ENCODE data around the gene STK32B. TPM values are rescaled to one million over a fixed set of nuclear protein-coding genes. Genes with fewer than 3 reads are reported as not detected.

The STK32B gene
- total and polyA plus RNA-seq, 2 of the 4 experiments (the other 2 are of a cell fraction) = 5.5 to 6.3 TPM

DNA sequence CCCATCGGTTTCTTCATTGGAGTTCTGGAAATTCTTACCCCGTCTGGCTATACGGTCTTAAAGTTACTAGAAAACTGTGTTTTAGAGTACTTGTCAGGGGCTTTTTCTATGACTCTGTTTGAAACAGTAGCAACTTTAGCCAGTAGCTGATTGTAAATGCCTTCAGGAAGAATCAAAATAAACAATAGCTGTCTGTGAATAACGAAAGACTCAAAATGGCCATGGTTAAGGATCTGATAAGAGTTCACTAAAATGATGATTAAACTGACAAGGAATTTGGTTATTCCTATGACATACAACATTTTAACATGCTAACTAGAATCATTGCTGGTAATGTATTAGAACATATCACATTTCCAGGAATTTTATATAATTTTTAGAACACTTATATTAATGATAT lies 466.1 kb downstream of the STK32B start:
- Histone ChIP-seq H3K4me2 (ENCODE audit: low read depth, low read length) (no peak overlapping the region), H3K4ac (ENCODE audit: low read depth, low read length) (no peak overlapping the region), H3K27me3 (ENCODE audit: control insufficient read depth, insufficient read depth, low read length) (no peaks in the 10 kb centered on the region; the same call in 1 of the 2 replicates), H3K4me3 (ENCODE audit: insufficient read depth, low read depth, low read length) (no peak overlapping the region), H2AK5ac (ENCODE audit: low read depth, low read length) (no peak overlapping the region), H3K56ac (ENCODE audit: extremely low read depth, insufficient read depth, low read length) (no peak overlapping the region), H3K23ac (ENCODE audit: low read depth, low read length) (no peak overlapping the region), H3K14ac (replicated peaks; ENCODE audit: low read depth, low read length) (no peak overlapping the region), H3K27ac (ENCODE audit: insufficient read depth, low read length) (no peak overlapping the region), H4K8ac (ENCODE audit: low read depth in 2 of 2, low read length in 2 of 2) (no peak overlapping the region), H3K18ac (ENCODE audit: low read depth, low read length) (no peak overlapping the region), H3K9ac (ENCODE audit: low read depth, low read length) (no peak overlapping the region), H3K4me1 (ENCODE audit: control insufficient read depth, insufficient read depth, low read length) (no peaks in the 10 kb centered on the region), H3K9me1 (ENCODE audit: insufficient read depth, low read length) (no peaks in the 10 kb centered on the region), H4K5ac (ENCODE audit: low read depth, low read length) (no peak overlapping the region), H2BK120ac (ENCODE audit: low read depth, low read length) (no peak overlapping the region), H2AFZ (replicated peaks; ENCODE audit: low read length, poor library complexity) (no peak overlapping the region), H2BK5ac (ENCODE audit: low read depth, low read length, poor library complexity, severe bottlenecking) (no peak overlapping the region), H2AK9ac (replicated peaks; ENCODE audit: low read depth, low read length, poor library complexity) (no peak overlapping the region), H3K36me3 (ENCODE audit: control insufficient read depth, insufficient read depth, low read length) (no peaks in the 10 kb centered on the region), H2BK20ac (ENCODE audit: low read depth, low read length) (no peak overlapping the region), H3K79me1 (ENCODE audit: low read depth in 1 of 2, low read length in 2 of 2) (no peaks in the 10 kb centered on the region), H2BK15ac (ENCODE audit: low read depth, low read length) (no peak overlapping the region), H4K20me1 (ENCODE audit: insufficient read depth, low read length) (no peaks in the 10 kb centered on the region), H4K91ac (ENCODE audit: insufficient read depth, low read depth, low read length) (no peak overlapping the region), H3K9me3 (ENCODE audit: control insufficient read depth, insufficient read depth, low read length) (no peaks in the 10 kb centered on the region)
- DNase-seq (peak; percentile 63), ATAC-seq (ENCODE audit: low read depth) (peak; percentile 60)
- in situ Hi-C loops (cut with MboI; ENCODE audit: low sequenced_read_pairs) = no loop called here
- dilution Hi-C loops (cut with HindIII; ENCODE audit: low sequenced_read_pairs, unreplicated experiment) = no loop called here
- intact Hi-C loops (cut with micrococcal nuclease) = no loop called here
- BruUV-seq (replicated peaks) = no TSS peak
- ChIA-PET CTCF (no interaction called here), POLR2A (ENCODE audit: unreplicated experiment) (no interaction called here)
- TF ChIP-seq CEBPB (IDR thresholded peaks at IDR 0.05; ENCODE audit: low read depth, low read length) = no peak
- TF ChIP-seq, protein P1, sequence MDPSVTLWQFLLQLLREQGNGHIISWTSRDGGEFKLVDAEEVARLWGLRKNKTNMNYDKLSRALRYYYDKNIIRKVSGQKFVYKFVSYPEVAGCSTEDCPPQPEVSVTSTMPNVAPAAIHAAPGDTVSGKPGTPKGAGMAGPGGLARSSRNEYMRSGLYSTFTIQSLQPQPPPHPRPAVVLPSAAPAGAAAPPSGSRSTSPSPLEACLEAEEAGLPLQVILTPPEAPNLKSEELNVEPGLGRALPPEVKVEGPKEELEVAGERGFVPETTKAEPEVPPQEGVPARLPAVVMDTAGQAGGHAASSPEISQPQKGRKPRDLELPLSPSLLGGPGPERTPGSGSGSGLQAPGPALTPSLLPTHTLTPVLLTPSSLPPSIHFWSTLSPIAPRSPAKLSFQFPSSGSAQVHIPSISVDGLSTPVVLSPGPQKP (IDR thresholded peaks at IDR 0.05; ENCODE audit: borderline replicate concordance, low read depth, low read length) = no peak
- no peak for TF ChIP-seq FOS (IDR thresholded peaks at IDR 0.05; ENCODE audit: low read depth, low read length)
- no peak for TF ChIP-seq MAZ (IDR thresholded peaks at IDR 0.05; ENCODE audit: borderline replicate concordance, low read depth, low read length)
- TF ChIP-seq, protein P2, sequence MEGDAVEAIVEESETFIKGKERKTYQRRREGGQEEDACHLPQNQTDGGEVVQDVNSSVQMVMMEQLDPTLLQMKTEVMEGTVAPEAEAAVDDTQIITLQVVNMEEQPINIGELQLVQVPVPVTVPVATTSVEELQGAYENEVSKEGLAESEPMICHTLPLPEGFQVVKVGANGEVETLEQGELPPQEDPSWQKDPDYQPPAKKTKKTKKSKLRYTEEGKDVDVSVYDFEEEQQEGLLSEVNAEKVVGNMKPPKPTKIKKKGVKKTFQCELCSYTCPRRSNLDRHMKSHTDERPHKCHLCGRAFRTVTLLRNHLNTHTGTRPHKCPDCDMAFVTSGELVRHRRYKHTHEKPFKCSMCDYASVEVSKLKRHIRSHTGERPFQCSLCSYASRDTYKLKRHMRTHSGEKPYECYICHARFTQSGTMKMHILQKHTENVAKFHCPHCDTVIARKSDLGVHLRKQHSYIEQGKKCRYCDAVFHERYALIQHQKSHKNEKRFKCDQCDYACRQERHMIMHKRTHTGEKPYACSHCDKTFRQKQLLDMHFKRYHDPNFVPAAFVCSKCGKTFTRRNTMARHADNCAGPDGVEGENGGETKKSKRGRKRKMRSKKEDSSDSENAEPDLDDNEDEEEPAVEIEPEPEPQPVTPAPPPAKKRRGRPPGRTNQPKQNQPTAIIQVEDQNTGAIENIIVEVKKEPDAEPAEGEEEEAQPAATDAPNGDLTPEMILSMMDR (conservative IDR thresholded peaks at IDR 0.05; ENCODE audit: low read depth, low read length) = no peak
- no peak for TF ChIP-seq BHLHE40 (IDR thresholded peaks at IDR 0.05; ENCODE audit: low read depth, low read length)
- WGBS, 2 experiments (ENCODE audit: extremely low coverage in 2 of 2, insufficient read length in 1 of 2) = no CpG with 5 or more reads among the region's 4 CpGs
